ENCODE measurements around the gene LRMDA.

Gene LRMDA

DNA sequence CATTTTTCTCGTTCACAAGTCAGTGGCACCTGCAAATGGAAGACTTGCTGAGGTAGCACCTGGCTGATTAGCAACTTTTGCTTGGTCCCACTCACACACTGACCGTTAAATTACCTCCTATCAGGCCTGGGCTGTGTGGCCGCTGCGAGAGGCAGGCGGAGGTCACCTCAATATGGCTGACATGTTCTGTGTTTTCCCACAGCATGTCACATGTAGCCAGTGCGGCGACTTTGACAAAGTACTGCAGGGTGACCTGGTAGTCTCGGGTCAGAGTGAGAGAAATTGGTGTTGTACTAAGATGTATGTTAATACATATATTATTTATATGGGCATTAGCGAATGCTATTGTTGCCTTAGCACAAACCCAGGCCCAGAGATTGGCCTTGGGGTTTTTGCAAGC is 307.5 kb downstream of the LRMDA start:
- no peak for TF ChIP-seq ZBTB7A (IDR thresholded peaks at IDR 0.05; ENCODE audit: low read depth)

DNA sequence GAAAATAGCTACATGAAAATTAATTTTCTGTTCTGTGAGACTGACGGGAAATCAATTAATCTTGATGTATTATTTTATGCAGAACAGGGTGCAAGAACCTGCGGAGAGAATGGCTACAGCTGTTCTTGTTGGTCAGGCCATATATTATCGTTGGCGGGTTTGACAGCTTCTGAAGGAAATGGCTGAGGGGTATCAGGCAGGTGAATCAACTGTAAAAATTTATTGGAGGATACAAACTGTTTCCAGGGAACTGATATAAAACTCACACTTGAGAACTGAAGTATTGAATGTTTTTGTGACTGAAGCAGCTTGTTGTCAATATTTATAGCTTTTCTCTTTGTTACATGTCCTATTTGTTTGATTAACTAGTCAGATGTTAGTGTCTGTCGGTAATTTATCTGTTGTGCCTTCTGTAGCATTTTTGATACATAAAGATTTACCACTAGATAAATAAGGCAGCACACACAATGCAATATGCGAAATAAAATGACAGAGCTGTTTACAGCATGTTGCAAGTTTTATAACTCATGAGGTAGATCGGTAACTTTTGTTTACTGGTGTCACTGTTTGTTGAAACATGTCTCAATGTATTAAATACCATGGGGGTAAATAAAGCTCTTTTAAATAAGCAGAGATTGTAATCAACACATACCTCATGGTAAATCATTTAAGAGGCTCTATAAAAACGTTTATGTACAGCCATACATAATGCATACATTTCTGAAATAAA is 308.2 kb downstream of the LRMDA start:
- TF ChIP-seq ZBTB7A (IDR thresholded peaks at IDR 0.05; ENCODE audit: low read depth) (no peak), TAF1 (IDR thresholded peaks at IDR 0.05; ENCODE audit: low read depth) (no peak), EGR1 (IDR thresholded peaks at IDR 0.05) (no peak), TEAD4 (IDR thresholded peaks at IDR 0.05) (no peak), YY1 (IDR thresholded peaks at IDR 0.05; ENCODE audit: low read depth) (no peak), FOXM1 (IDR thresholded peaks at IDR 0.05; ENCODE audit: borderline replicate concordance, low read depth) (no peak), TCF12 (IDR thresholded peaks at IDR 0.05; ENCODE audit: low read depth) (no peak), EP300 (IDR thresholded peaks at IDR 0.05; ENCODE audit: borderline replicate concordance) (no peak), NFIC (IDR thresholded peaks at IDR 0.05) (no peak), RAD21 (IDR thresholded peaks at IDR 0.05; ENCODE audit: low read depth) (no peak), CEBPB (IDR thresholded peaks at IDR 0.05) (no peak), CREB1 (IDR thresholded peaks at IDR 0.05; ENCODE audit: low read depth) (no peak)
- TF ChIP-seq, protein P1, sequence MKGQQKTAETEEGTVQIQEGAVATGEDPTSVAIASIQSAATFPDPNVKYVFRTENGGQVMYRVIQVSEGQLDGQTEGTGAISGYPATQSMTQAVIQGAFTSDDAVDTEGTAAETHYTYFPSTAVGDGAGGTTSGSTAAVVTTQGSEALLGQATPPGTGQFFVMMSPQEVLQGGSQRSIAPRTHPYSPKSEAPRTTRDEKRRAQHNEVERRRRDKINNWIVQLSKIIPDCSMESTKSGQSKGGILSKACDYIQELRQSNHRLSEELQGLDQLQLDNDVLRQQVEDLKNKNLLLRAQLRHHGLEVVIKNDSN (IDR thresholded peaks at IDR 0.05): no peak
- TF ChIP-seq, protein P2, sequence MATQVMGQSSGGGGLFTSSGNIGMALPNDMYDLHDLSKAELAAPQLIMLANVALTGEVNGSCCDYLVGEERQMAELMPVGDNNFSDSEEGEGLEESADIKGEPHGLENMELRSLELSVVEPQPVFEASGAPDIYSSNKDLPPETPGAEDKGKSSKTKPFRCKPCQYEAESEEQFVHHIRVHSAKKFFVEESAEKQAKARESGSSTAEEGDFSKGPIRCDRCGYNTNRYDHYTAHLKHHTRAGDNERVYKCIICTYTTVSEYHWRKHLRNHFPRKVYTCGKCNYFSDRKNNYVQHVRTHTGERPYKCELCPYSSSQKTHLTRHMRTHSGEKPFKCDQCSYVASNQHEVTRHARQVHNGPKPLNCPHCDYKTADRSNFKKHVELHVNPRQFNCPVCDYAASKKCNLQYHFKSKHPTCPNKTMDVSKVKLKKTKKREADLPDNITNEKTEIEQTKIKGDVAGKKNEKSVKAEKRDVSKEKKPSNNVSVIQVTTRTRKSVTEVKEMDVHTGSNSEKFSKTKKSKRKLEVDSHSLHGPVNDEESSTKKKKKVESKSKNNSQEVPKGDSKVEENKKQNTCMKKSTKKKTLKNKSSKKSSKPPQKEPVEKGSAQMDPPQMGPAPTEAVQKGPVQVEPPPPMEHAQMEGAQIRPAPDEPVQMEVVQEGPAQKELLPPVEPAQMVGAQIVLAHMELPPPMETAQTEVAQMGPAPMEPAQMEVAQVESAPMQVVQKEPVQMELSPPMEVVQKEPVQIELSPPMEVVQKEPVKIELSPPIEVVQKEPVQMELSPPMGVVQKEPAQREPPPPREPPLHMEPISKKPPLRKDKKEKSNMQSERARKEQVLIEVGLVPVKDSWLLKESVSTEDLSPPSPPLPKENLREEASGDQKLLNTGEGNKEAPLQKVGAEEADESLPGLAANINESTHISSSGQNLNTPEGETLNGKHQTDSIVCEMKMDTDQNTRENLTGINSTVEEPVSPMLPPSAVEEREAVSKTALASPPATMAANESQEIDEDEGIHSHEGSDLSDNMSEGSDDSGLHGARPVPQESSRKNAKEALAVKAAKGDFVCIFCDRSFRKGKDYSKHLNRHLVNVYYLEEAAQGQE (IDR thresholded peaks at IDR 0.05; ENCODE audit: low read depth): no peak
- TF ChIP-seq, protein P3, sequence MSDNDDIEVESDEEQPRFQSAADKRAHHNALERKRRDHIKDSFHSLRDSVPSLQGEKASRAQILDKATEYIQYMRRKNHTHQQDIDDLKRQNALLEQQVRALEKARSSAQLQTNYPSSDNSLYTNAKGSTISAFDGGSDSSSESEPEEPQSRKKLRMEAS (IDR thresholded peaks at IDR 0.05): no peak

DNA sequence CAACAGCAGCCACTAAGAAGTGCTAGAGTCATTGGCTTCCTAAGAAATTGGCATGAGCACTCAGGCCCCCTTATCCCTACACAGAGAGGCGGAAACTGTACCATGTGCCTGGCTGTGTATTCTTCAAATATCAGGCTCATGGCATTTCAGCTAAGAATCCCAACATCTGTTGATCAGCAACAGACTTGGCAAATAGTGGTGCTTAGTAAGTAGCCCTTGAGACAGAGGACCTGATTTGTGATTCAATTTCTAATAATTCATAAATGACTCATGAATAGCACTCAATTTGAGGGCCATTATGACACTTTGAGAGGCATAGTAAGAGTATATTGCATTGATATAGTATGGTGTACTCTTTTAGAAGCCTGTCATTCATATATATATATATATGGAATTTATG is 309.1 kb downstream of the LRMDA start:
- TF ChIP-seq, protein P2 (IDR thresholded peaks at IDR 0.05; ENCODE audit: low read depth): no peak
- TF ChIP-seq, protein P1 (IDR thresholded peaks at IDR 0.05): no peak
- TF ChIP-seq YY1 (IDR thresholded peaks at IDR 0.05; ENCODE audit: low read depth) (no peak), NFIC (IDR thresholded peaks at IDR 0.05) (no peak), CREB1 (IDR thresholded peaks at IDR 0.05; ENCODE audit: low read depth) (no peak), TEAD4 (IDR thresholded peaks at IDR 0.05) (no peak), ZBTB7A (IDR thresholded peaks at IDR 0.05; ENCODE audit: low read depth) (no peak), TAF1 (IDR thresholded peaks at IDR 0.05; ENCODE audit: low read depth) (no peak), EGR1 (IDR thresholded peaks at IDR 0.05) (no peak), TCF12 (IDR thresholded peaks at IDR 0.05; ENCODE audit: low read depth) (no peak), EP300 (IDR thresholded peaks at IDR 0.05; ENCODE audit: borderline replicate concordance) (no peak), CEBPB (IDR thresholded peaks at IDR 0.05) (no peak), FOXM1 (IDR thresholded peaks at IDR 0.05; ENCODE audit: borderline replicate concordance, low read depth) (no peak), RAD21 (IDR thresholded peaks at IDR 0.05; ENCODE audit: low read depth) (no peak)
- TF ChIP-seq, protein P3 (IDR thresholded peaks at IDR 0.05): no peak

DNA sequence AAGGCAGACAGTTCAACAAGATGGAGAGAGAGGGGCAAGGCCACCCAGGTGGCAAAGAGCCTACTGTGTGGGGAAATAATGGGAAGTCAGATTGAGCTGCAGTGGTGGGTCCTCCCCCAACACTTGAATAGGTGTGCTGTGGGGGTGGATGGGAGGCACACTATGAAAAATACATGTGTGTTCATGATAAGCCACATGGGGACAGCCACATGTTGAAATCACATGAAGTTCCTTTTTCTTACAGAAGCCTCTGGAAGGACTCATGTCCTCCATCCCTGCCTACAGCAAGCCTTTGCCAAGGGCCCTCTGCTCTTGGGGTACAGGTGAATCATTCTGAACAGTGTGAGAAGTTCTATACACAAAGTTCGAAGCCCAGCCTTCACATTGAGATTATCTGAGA is 310.9 kb downstream of the LRMDA start:
- TF ChIP-seq TEAD4 (IDR thresholded peaks at IDR 0.05) (no peak), EP300 (IDR thresholded peaks at IDR 0.05; ENCODE audit: borderline replicate concordance) (no peak), ZBTB7A (IDR thresholded peaks at IDR 0.05; ENCODE audit: low read depth) (no peak), EGR1 (IDR thresholded peaks at IDR 0.05) (no peak)

DNA sequence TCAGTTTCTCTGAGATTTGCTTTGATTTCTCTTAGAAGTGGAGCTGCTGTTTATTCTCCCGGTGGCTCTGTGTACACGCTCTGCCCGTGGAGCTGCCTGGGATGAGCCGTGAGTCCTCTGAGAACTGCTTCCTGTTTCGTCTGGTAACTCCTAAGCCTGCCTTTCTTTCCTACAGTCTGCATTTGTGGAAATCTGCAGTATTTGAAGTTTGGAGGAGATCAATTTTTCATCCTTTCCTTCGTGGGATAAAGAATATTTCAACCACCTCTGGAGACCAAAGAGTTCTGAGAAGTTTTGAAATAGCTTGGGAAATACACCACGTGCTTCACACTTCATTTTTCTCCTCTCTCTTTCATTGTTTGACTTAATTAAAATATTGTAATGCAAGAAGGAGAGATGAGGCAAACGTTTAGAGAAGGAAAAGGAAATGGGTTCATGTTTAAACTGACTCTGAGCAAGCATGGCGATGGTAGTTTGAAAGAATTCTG is 311.9 kb downstream of the LRMDA start:
- TF ChIP-seq ZBTB7A (IDR thresholded peaks at IDR 0.05; ENCODE audit: low read depth) (no peak), RAD21 (IDR thresholded peaks at IDR 0.05; ENCODE audit: low read depth) (no peak), FOXM1 (IDR thresholded peaks at IDR 0.05; ENCODE audit: borderline replicate concordance, low read depth) (no peak), CREB1 (IDR thresholded peaks at IDR 0.05; ENCODE audit: low read depth) (no peak), CEBPB (IDR thresholded peaks at IDR 0.05) (no peak), NFIC (IDR thresholded peaks at IDR 0.05) (no peak), TAF1 (IDR thresholded peaks at IDR 0.05; ENCODE audit: low read depth) (no peak), EP300 (IDR thresholded peaks at IDR 0.05; ENCODE audit: borderline replicate concordance) (no peak), EGR1 (IDR thresholded peaks at IDR 0.05) (no peak), TCF12 (IDR thresholded peaks at IDR 0.05; ENCODE audit: low read depth) (no peak), TEAD4 (IDR thresholded peaks at IDR 0.05) (no peak), YY1 (IDR thresholded peaks at IDR 0.05; ENCODE audit: low read depth) (no peak)
- TF ChIP-seq, protein P3 (IDR thresholded peaks at IDR 0.05): no peak
- TF ChIP-seq, protein P2 (IDR thresholded peaks at IDR 0.05; ENCODE audit: low read depth): no peak
- TF ChIP-seq, protein P1 (IDR thresholded peaks at IDR 0.05): no peak

All from Ishikawa (cell line).